22Rv1 (cell line): ENCODE measurements around the gene ZNF385B.

ENCODE experiments used
- CTCF ChIP-seq: fragments of 450-650 bp; IDR thresholded peaks from 2 replicates; pipeline ENCODE4 v1.5.1; 2017; ENCODE audit warnings: mild to moderate bottlenecking
- ZFX ChIP-seq: fragments of 450-650 bp; IDR thresholded peaks from 2 replicates; pipeline ENCODE4 v1.6.1; 2017; ENCODE audit warnings: antibody characterized with exemption, borderline replicate concordance

DNA sequence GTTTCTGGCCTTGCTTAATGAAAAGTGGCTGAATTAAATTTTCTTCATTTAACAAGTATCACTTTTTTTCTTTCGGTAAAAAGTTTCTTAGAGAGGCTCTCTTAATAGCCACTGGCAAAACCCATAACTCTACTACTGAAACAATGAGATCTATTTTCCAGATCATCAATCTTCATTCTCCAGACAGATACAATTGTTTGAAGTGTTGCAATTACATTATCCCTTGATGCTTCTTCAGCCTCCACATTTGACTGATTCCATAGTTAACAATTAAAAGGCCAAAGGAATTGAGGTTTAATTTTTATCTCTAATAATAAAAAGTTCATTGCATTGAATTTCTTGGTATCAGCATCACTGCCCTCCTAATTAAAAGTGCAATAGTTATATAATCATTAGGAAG lies 176.3 kb downstream of the ZNF385B start:
- TF ChIP-seq ZFX (no peak), CTCF (no peak)
